Measurements from ENCODE around the gene KRTAP10-11. TPM values are rescaled to one million over a fixed set of nuclear protein-coding genes. Genes with fewer than 3 reads are reported as not detected.
"Not testable (repeated sequence)": the region's sequence is repeated elsewhere in the genome, so short reads cannot be mapped to it uniquely, and the experiment has no call there.

KRTAP10-11 gene
- total and polyA plus RNA-seq, 2 experiments from 2014 or later: not detected

DNA sequence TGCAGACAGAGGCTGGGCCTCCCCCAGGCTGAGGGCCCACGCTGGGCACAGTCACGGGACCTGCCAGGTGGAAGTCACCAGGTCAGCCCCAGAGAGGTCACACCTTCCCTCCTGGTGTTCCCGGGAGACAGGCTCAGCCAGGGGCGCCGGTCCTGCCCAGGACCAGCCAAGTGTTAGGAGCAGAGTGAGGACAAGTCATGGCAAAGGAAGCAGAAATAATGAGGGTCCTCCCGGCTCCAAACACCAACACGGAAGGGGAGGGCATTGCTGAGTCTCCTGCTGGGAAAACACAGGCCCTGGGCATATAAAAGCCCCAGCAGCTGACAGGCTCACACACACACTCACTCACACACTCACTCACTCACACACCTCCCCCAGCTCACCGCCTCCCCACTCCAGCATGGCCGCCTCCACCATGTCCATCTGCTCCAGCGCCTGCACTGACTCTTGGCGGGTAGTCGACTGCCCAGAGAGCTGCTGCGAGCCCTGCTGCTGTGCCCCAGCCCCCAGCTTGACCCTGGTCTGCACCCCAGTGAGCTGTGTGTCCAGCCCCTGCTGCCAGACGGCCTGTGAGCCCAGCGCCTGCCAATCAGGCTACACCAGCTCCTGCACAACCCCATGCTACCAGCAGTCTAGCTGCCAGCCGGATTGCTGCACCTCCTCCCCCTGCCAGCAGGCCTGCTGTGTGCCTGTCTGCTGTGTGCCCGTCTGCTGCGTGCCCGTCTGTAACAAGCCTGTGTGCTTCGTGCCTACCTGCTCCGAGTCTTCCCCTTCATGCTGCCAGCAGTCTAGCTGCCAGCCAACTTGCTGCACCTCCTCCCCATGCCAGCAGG is 9.0 kb upstream of the KRTAP10-11 start, which contains the start of gene KRTAP10-10:
KRTAP10-10 (plus strand) TSS at position 339 of the 833 bp plus-strand sequence; CDS start at position 401, 62 bp downstream.
- no peaks in the 10 kb centered on the region; the same call in 1 of the 3 replicates for H3K36me3 Mint-ChIP-seq (ENCODE audit: low read depth)
- peaks cover 8% of the 10 kb centered on the region for H3K27me3 Mint-ChIP-seq (ENCODE audit: insufficient read depth, low read depth, poor library complexity)
- DNase-seq (ENCODE audit: low spot score): no peak
- ATAC-seq: peak; percentile 52
- H3K79me2 ChIP-seq (replicated peaks; ENCODE audit: insufficient read depth): no peaks in the 10 kb centered on the region
- H3K27ac Mint-ChIP-seq: no peak within 1 kb of the TSS
- peaks cover 20% of the 10 kb centered on the region for H3K9me3 Mint-ChIP-seq
- no peak within 1 kb of the TSS for H2AFZ ChIP-seq
- H3K9me2 ChIP-seq (ENCODE audit: insufficient read depth): no peaks in the 10 kb centered on the region
- H3K27ac ChIP-seq (ENCODE audit: low read depth): no peak within 1 kb of the TSS
- no peak within 1 kb of the TSS for H3K4me2 ChIP-seq
- TF ChIP-seq CREB1 (CRISPR knock-in tag; IDR thresholded peaks at IDR 0.05; ENCODE audit: low read depth) (no peak), EZH2 (IDR thresholded peaks at IDR 0.05; ENCODE audit: low read depth, unreplicated experiment) (no peak), JUNB (IDR thresholded peaks at IDR 0.05; ENCODE audit: unreplicated experiment) (no peak), POLR2AphosphoS5 (IDR thresholded peaks at IDR 0.05; ENCODE audit: low read depth) (no peak)
- no peaks in the 10 kb centered on the region for H3F3A ChIP-seq (replicated peaks; ENCODE audit: low read depth)
- 0 out of 2 replicates have a peak, but pooled peaks cover 5% of the 10 kb centered on the region for H3K36me3 ChIP-seq (ENCODE audit: insufficient read depth)
- no peaks in the 10 kb centered on the region for H3K4me1 ChIP-seq (ENCODE audit: insufficient read depth)
- H3K4me1 Mint-ChIP-seq: peaks cover 3% of the 10 kb centered on the region; the same call in 2 of the 3 replicates
- no peaks in the 10 kb centered on the region for H4K20me1 ChIP-seq (replicated peaks; ENCODE audit: insufficient read depth)
- no peak within 1 kb of the TSS for H3K4me3 Mint-ChIP-seq
- H3K4me3 ChIP-seq: no peak within 1 kb of the TSS
- no peaks in the 10 kb centered on the region for H3K27me3 ChIP-seq (ENCODE audit: insufficient read depth)

DNA sequence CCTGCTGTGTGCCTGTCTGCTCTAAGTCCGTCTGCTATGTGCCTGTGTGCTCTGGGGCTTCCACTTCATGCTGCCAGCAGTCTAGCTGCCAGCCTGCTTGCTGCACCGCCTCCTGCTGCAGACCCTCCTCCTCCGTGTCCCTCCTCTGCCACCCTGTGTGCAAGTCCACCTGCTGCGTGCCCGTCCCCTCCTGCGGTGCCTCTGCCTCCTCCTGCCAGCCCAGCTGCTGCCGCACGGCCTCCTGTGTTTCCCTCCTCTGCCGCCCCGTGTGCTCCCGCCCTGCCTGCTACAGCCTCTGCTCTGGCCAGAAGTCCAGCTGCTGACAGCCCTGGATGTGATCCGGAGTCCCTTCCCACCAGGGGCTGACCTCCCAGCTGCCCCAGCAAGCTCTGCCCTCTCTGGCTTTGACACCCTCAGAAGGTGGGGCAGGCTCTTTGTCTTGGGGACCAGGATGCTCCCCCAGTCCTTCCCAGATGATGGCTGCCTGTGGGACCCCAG is 8.3 kb upstream of the KRTAP10-11 start:
- H3K9me3 Mint-ChIP-seq: peaks cover 16% of the 10 kb centered on the region; the same call in 2 of the 3 replicates
- not testable (repeated sequence) for H3K4me3 Mint-ChIP-seq; H3F3A ChIP-seq (replicated peaks; ENCODE audit: low read depth); DNase-seq (ENCODE audit: low spot score); ATAC-seq; H3K36me3 ChIP-seq (ENCODE audit: insufficient read depth); H3K9me2 ChIP-seq (ENCODE audit: insufficient read depth); H3K36me3 Mint-ChIP-seq (ENCODE audit: low read depth); H2AFZ ChIP-seq; H3K4me3 ChIP-seq; H3K27me3 ChIP-seq (ENCODE audit: insufficient read depth); H4K20me1 ChIP-seq (replicated peaks; ENCODE audit: insufficient read depth); H3K4me1 ChIP-seq (ENCODE audit: insufficient read depth); H3K4me1 Mint-ChIP-seq; H3K27ac ChIP-seq (ENCODE audit: low read depth); H3K79me2 ChIP-seq (replicated peaks; ENCODE audit: insufficient read depth); H3K4me2 ChIP-seq; H3K27ac Mint-ChIP-seq; H3K27me3 Mint-ChIP-seq (ENCODE audit: insufficient read depth, low read depth, poor library complexity)

DNA sequence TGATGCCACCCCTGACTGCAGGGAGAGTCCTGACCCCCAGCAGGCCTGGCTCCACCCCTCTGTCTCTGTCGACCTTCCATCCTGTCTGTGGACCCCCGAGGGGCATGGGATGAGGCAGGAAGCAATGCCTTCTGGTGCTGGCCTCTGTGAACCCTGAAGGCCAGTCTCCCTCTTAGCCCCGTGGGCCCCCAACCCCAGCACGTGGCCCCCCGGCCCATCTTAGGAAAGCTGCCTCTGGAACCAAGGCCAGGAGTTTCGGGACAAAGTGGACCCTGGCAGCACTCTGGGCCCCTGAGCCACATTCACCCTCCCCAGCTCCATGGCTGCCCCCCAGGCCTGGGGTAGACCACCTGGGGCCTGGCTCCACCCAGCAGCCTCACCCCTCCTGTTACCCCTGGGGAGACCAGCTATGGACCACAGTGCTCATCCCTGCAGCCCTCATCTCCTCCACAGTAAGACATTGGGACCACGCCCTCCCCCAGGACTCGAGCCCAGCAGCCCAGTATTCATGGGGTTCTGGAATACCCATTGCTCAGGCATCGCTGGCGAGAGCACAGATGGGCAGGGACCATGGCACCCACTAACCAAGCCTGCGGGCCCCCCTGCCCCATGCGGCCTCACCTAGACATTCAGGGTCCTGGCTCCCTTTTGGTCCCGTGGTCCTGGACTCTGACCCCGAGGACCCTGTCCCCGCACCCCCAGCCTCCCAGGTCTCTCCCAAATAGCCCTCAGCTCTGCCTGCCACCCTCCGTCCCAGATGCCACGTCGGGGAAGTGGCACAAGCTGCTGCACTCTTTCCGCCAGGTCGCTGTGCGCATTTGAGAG is 7.5 kb upstream of the KRTAP10-11 start:
- not testable (repeated sequence) for H3K79me2 ChIP-seq (replicated peaks; ENCODE audit: insufficient read depth); DNase-seq (ENCODE audit: low spot score); H3K4me3 Mint-ChIP-seq; H3K27ac Mint-ChIP-seq; H3K9me2 ChIP-seq (ENCODE audit: insufficient read depth); H4K20me1 ChIP-seq (replicated peaks; ENCODE audit: insufficient read depth); H3K4me3 ChIP-seq; H3K27me3 ChIP-seq (ENCODE audit: insufficient read depth); H3K27ac ChIP-seq (ENCODE audit: low read depth); H3K4me2 ChIP-seq; H3F3A ChIP-seq (replicated peaks; ENCODE audit: low read depth); H3K36me3 Mint-ChIP-seq (ENCODE audit: low read depth); ATAC-seq; H3K4me1 ChIP-seq (ENCODE audit: insufficient read depth); H3K27me3 Mint-ChIP-seq (ENCODE audit: insufficient read depth, low read depth, poor library complexity); H3K36me3 ChIP-seq (ENCODE audit: insufficient read depth); H2AFZ ChIP-seq; H3K4me1 Mint-ChIP-seq
- H3K9me3 Mint-ChIP-seq: peaks cover 16% of the 10 kb centered on the region; the same call in 2 of the 3 replicates

Data from GM23338 (cell line).